HG02763 (cell line): ENCODE results near the gene FN3K.
"Not testable (repeated sequence)": the region's sequence is repeated elsewhere in the genome, so short reads cannot be mapped to it uniquely, and the experiment has no call there.

Experiments
- ATAC-seq: cut with Tn5 transposase; IDR thresholded peaks from one replicate; pipeline ENCODE4 v1.9.1; 2021; ENCODE audit warnings: mild to moderate bottlenecking, moderate library complexity; ENCODE audit not compliant: unreplicated experiment

The FN3K gene

GRCh38 chr17:82769041-82769440 is 33.6 kb downstream of the FN3K start:
- ATAC-seq = no peak

GRCh38 chr17:82772026-82772425 is 36.6 kb downstream of the FN3K start:
- ATAC-seq = no peak

GRCh38 chr17:82774456-82774855 is 39.0 kb downstream of the FN3K start:
- ATAC-seq = not testable (repeated sequence)

- ATAC-seq = no peak
Observed at GRCh38 chr17:82775001-82775823, 39.8 kb downstream of the FN3K start.

GRCh38 chr17:82776454-82776853 is 41.0 kb downstream of the FN3K start:
- no peak for ATAC-seq

GRCh38 chr17:82777778-82778375 is 42.5 kb downstream of the FN3K start:
- ATAC-seq = not testable (repeated sequence)

GRCh38 chr17:82779541-82779940 is 44.1 kb downstream of the FN3K start:
- ATAC-seq = no peak

- ATAC-seq = no peak
Observed at GRCh38 chr17:82780195-82780594, 44.8 kb downstream of the FN3K start.

GRCh38 chr17:82780971-82781893 is 45.8 kb downstream of the FN3K start:
- ATAC-seq = no peak

GRCh38 chr17:82781894-82782274 is 46.5 kb downstream of the FN3K start:
- peak; percentile 53 for ATAC-seq

GRCh38 chr17:82782657-82783207 is 47.3 kb downstream of the FN3K start:
- no peak for ATAC-seq

GRCh38 chr17:82783498-82783897 is 48.1 kb downstream of the FN3K start:
- no peak for ATAC-seq

- ATAC-seq = not testable (repeated sequence)
Observed at GRCh38 chr17:82785581-82785980, 50.2 kb downstream of the FN3K start.

GRCh38 chr17:82786427-82786826 is 51.0 kb downstream of the FN3K start:
- ATAC-seq = no peak

GRCh38 chr17:82787081-82787848 is 51.9 kb downstream of the FN3K start:
- ATAC-seq = no peak

GRCh38 chr17:82788206-82789001 is 53.0 kb downstream of the FN3K start:
- no peak for ATAC-seq

- ATAC-seq = no peak
Observed at GRCh38 chr17:82789051-82789592, 53.7 kb downstream of the FN3K start.

GRCh38 chr17:82789806-82790205 is 54.4 kb downstream of the FN3K start:
- no peak for ATAC-seq

GRCh38 chr17:82790391-82790790 is 55.0 kb downstream of the FN3K start:
- ATAC-seq = no peak
